Keratinocyte (primary cell): Measurements from ENCODE around the gene PAX8. TPM values are rescaled to one million over a fixed set of nuclear protein-coding genes. Genes with fewer than 3 reads are reported as not detected.
A peak's percentile ranks its signal among the peaks of the same experiment; 100 is the strongest.

Experiments used
- DNase-seq: peaks from one replicate; pipeline ENCODE4 v3.0.0-alpha.2; 2011; ENCODE audit warnings: low read depth, missing footprints, low spot score
- FAIRE-seq: peaks from 2 replicates; lab custom pipeline; 2011; peaks lifted over from hg19 to GRCh38; lab: Jason Lieb, UNC
- H2AFZ ChIP-seq: 2 replicates; pipeline ENCODE4 v1.6.0; 2012; ENCODE audit warnings: low read length, control low read depth, inconsistent platforms; ENCODE audit not compliant: control insufficient read depth
- H3K27ac ChIP-seq: 2 replicates; pipeline ENCODE4 v1.5.1; 2011; ENCODE audit warnings: low read length; ENCODE audit not compliant: control insufficient read depth, insufficient read depth
- H3K27me3 ChIP-seq: 3 replicates; pipeline ENCODE4 v1.6.0; 2011; ENCODE audit warnings: low read length; ENCODE audit not compliant: control insufficient read depth, insufficient read depth; ENCODE audit errors: extremely low read depth
- H3K36me3 ChIP-seq, 2 experiments: 2 replicates in 1 of 2; 3 replicates in 1 of 2; pipeline ENCODE4 v1.5.1; 2011; ENCODE audit warnings: low read length in 2 of 2, mild to moderate bottlenecking in 1 of 2; ENCODE audit not compliant: control insufficient read depth in 2 of 2, insufficient read depth in 2 of 2; ENCODE audit errors: extremely low read depth in 1 of 2
- H3K4me1 ChIP-seq: 3 replicates; pipeline ENCODE4 v1.5.1; 2011; ENCODE audit warnings: low read length; ENCODE audit not compliant: control insufficient read depth, insufficient read depth; ENCODE audit errors: extremely low read depth
- H3K4me2 ChIP-seq: 3 replicates; pipeline ENCODE4 v1.6.0; 2011; ENCODE audit warnings: low read depth, low read length; ENCODE audit not compliant: control insufficient read depth, insufficient read depth; ENCODE audit errors: extremely low read depth
- H3K4me3 ChIP-seq, 3 experiments: fragments of 200-600 bp in 1 of 3; sonication (generic) in 1 of 3; 2 replicates in 2 of 3; 3 replicates in 1 of 3; pipeline ENCODE4 v1.5.1; 2011 to 2016; ENCODE audit warnings: low read length in 3 of 3, mild to moderate bottlenecking in 3 of 3, control low read depth in 2 of 3, inconsistent platforms in 1 of 3, low read depth in 1 of 3, mixed read lengths in 1 of 3, mixed run types in 1 of 3, moderate library complexity in 1 of 3; ENCODE audit not compliant: control insufficient read depth in 2 of 3, insufficient read depth in 2 of 3; ENCODE audit errors: extremely low read depth in 1 of 3
- H3K79me2 ChIP-seq: 2 replicates; pipeline ENCODE4 v1.6.0; 2012; ENCODE audit warnings: low read length; ENCODE audit not compliant: control insufficient read depth, insufficient read depth
- H3K9ac ChIP-seq: 3 replicates; pipeline ENCODE4 v1.6.0; 2011; ENCODE audit warnings: low read length; ENCODE audit not compliant: control insufficient read depth, insufficient read depth; ENCODE audit errors: extremely low read depth
- H3K9me1 ChIP-seq: 3 replicates; pipeline ENCODE4 v1.6.0; 2011; ENCODE audit warnings: low read length; ENCODE audit not compliant: control insufficient read depth, insufficient read depth; ENCODE audit errors: extremely low read depth
- H3K9me3 ChIP-seq: 2 replicates; pipeline ENCODE4 v1.5.1; 2012; ENCODE audit warnings: low read depth, low read length; ENCODE audit not compliant: control insufficient read depth
- H4K20me1 ChIP-seq: 3 replicates; pipeline ENCODE4 v1.6.0; 2011; ENCODE audit warnings: low read length; ENCODE audit not compliant: control insufficient read depth, insufficient read depth; ENCODE audit errors: extremely low read depth
- CTCF ChIP-seq, 3 experiments: IDR thresholded peaks in 1 of 3; conservative IDR thresholded peaks in 1 of 3; optimal IDR thresholded peaks in 1 of 3; 2 replicates in 2 of 3; 3 replicates in 1 of 3; pipeline versions ENCODE3 to v1.5.1; 2011; ENCODE audit warnings: low read length in 3 of 3, mild to moderate bottlenecking in 3 of 3, moderate library complexity in 2 of 3, control low read depth in 1 of 3, inconsistent platforms in 1 of 3; ENCODE audit not compliant: insufficient read depth in 2 of 3; ENCODE audit errors: extremely low read depth in 1 of 3
- EZH2 ChIP-seq: IDR thresholded peaks from one replicate; pipeline ENCODE4 v1.6.1; 2012; ENCODE audit warnings: inconsistent platforms, mild to moderate bottlenecking, low read length, moderate library complexity
- dilution Hi-C: fragments of 300-500 bp; cut with MboI; formaldehyde crosslinking; loops from one replicate; pipeline ENCODE4 v1.7.0; 2020; ENCODE audit warnings: low sequenced_read_pairs; ENCODE audit not compliant: extremely low pct_ligation_motif_present
- polyA plus RNA-seq, 5 experiments: library from polyadenylated mRNA; depleted of rRNA in 3 of 5; stranded (reverse) in 3 of 5; stranded (forward) in 1 of 5; unstranded in 1 of 5; fragments of >200 nt; gene quantifications; 1 replicate in 1 of 5; 2 replicates in 3 of 5; 3 replicates in 1 of 5; pipeline versions ENCODE4 v1.2.1 to v1.2.3, GENCODE V29; 2011 to 2012; ENCODE audit warnings: missing spikeins in 2 of 5, low read depth in 1 of 5, low replicate concordance in 1 of 5

The PAX8 gene
- polyA plus RNA-seq, 1 donor (not counting 4 experiments of a cell fraction or from before 2014, with no cell fraction given) = 3.4 TPM

- Histone ChIP-seq H3K9me3 (no peaks in the 10 kb centered on the region), H3K36me3 (no peaks in the 10 kb centered on the region), H4K20me1 (no peaks in the 10 kb centered on the region), H3K4me3 (no peak overlapping the region), H3K79me2 (no peaks in the 10 kb centered on the region), H3K9ac (no peak overlapping the region), H2AFZ (no peak overlapping the region), H3K27ac (no peak overlapping the region), H3K9me1 (no peaks in the 10 kb centered on the region), H3K4me1 (no peaks in the 10 kb centered on the region), H3K4me2 (no peak overlapping the region), H3K27me3 (no peaks in the 10 kb centered on the region)
- FAIRE-seq (peak; percentile 53), DNase-seq (no peak)
- no peak for TF ChIP-seq CTCF (optimal IDR thresholded peaks at IDR 0.05 in 1 of 3, IDR thresholded peaks at IDR 0.05 in 1 of 3, conservative IDR thresholded peaks at IDR 0.05 in 1 of 3; ENCODE audit: extremely low read depth in 1 of 3, insufficient read depth in 2 of 3, low read length in 3 of 3)
- no peak for TF ChIP-seq EZH2
- dilution Hi-C loops = no loop called here
These were observed 50.4 kb downstream of the PAX8 start for GRCh38 chr2:113228351-113228750.

- Histone ChIP-seq H3K79me2 (no peaks in the 10 kb centered on the region), H3K4me3 (no peak overlapping the region), H3K9me1 (no peaks in the 10 kb centered on the region), H3K27ac (no peak overlapping the region), H4K20me1 (no peaks in the 10 kb centered on the region), H3K9me3 (no peaks in the 10 kb centered on the region), H2AFZ (no peak overlapping the region), H3K4me2 (no peak overlapping the region), H3K27me3 (no peaks in the 10 kb centered on the region), H3K9ac (no peak overlapping the region), H3K4me1 (no peaks in the 10 kb centered on the region), H3K36me3 (no peaks in the 10 kb centered on the region)
- DNase-seq (no peak), FAIRE-seq (no peak)
- TF ChIP-seq CTCF (optimal IDR thresholded peaks at IDR 0.05 in 1 of 3, IDR thresholded peaks at IDR 0.05 in 1 of 3, conservative IDR thresholded peaks at IDR 0.05 in 1 of 3; ENCODE audit: extremely low read depth in 1 of 3, insufficient read depth in 2 of 3, low read length in 3 of 3) = no peak
- TF ChIP-seq EZH2 = no peak
- dilution Hi-C loops = no loop called here
These were observed 51.0 kb downstream of the PAX8 start for GRCh38 chr2:113227698-113228097.
